ENCODE results near the gene LRRC23.

LRRC23 gene

GRCh38 chr12:6957741-6958608 is 53.4 kb downstream of the LRRC23 start:
- no peak for DNase-seq

- DNase-seq: no peak
These were observed 54.0 kb downstream of the LRRC23 start for GRCh38 chr12:6958609-6959057.

GRCh38 chr12:6959058-6959804 is 54.6 kb downstream of the LRRC23 start:
- DNase-seq: no peak

- DNase-seq: no peak
These were observed 55.4 kb downstream of the LRRC23 start for GRCh38 chr12:6959805-6960592.

GRCh38 chr12:6960593-6961277 is 56.1 kb downstream of the LRRC23 start:
- DNase-seq: peak; percentile 28

GRCh38 chr12:6961278-6961694 is 56.7 kb downstream of the LRRC23 start:
- DNase-seq: no peak

- DNase-seq: peak; percentile 86
These were observed 57.2 kb downstream of the LRRC23 start for GRCh38 chr12:6961695-6962284.

- DNase-seq: no peak
These were observed 57.8 kb downstream of the LRRC23 start for GRCh38 chr12:6962285-6963015.

GRCh38 chr12:6963016-6963731 is 58.6 kb downstream of the LRRC23 start:
- DNase-seq: no peak

Measured in fibroblast of skin of right quadriceps (primary cell).